Gastrocnemius medialis (tissue), 4 donors: ENCODE data around the gene FPR1.

Experiments
- POLR2A ChIP-seq, 2 donors: fragments of 450-650 bp; IDR thresholded peaks; one replicate each; pipeline ENCODE4 v1.6.1; 2017; ENCODE audit warnings: antibody characterized with exemption in 2 of 2, mild to moderate bottlenecking in 2 of 2, moderate library complexity in 2 of 2
- TF ChIP-seq, protein P1 (sequence below), 5 experiments: fragments of 450-650 bp in 3 of 5; fragments of 200-600 bp in 2 of 5; sonication (generic) in 2 of 5; IDR thresholded peaks in 4 of 5; conservative IDR thresholded peaks in 1 of 5; 1 replicate in 4 of 5; 2 replicates in 1 of 5; pipeline ENCODE4 v1.5.1; 2016 to 2019; ENCODE audit warnings: antibody characterized with exemption in 5 of 5, mild to moderate bottlenecking in 3 of 5, moderate library complexity in 3 of 5

DNA sequence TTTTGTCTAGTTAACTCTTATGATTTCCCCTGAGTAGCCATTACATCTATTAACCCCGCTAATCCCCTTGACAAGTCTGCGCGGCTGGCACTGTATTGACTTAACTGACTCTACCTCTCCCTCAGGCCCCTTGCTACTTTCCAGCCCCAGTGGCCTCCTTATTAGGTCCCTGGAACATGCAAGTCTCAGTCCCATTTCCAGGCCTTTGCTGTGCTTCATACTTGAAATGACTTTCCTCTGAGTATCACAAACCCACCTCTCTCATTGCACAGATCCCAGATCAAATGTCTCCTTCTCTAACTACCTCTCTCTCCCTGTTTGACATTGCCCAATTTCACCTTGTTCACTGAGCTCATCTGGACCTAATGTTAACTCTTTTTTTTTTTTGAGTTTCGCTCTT lies 45.4 kb downstream of the FPR1 start:
- TF ChIP-seq POLR2A (IDR thresholded peaks at IDR 0.05), result no peak
- TF ChIP-seq, protein P1, sequence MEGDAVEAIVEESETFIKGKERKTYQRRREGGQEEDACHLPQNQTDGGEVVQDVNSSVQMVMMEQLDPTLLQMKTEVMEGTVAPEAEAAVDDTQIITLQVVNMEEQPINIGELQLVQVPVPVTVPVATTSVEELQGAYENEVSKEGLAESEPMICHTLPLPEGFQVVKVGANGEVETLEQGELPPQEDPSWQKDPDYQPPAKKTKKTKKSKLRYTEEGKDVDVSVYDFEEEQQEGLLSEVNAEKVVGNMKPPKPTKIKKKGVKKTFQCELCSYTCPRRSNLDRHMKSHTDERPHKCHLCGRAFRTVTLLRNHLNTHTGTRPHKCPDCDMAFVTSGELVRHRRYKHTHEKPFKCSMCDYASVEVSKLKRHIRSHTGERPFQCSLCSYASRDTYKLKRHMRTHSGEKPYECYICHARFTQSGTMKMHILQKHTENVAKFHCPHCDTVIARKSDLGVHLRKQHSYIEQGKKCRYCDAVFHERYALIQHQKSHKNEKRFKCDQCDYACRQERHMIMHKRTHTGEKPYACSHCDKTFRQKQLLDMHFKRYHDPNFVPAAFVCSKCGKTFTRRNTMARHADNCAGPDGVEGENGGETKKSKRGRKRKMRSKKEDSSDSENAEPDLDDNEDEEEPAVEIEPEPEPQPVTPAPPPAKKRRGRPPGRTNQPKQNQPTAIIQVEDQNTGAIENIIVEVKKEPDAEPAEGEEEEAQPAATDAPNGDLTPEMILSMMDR (IDR thresholded peaks at IDR 0.05 in 4 of 5, conservative IDR thresholded peaks at IDR 0.05 in 1 of 5), result no peak
